GM19240 (cell line): ENCODE measurements around the gene PSMD1.
A peak's percentile ranks its signal among the peaks of the same experiment; 100 is the strongest.
"Not testable (repeated sequence)": the region's sequence is repeated elsewhere in the genome, so short reads cannot be mapped to it uniquely, and the experiment has no call there.

ENCODE experiments used
- DNase-seq: peaks from one replicate; pipeline ENCODE4 v3.0.0; 2011; ENCODE audit warnings: low spot score; ENCODE audit not compliant: insufficient read length

The PSMD1 gene

DNA sequence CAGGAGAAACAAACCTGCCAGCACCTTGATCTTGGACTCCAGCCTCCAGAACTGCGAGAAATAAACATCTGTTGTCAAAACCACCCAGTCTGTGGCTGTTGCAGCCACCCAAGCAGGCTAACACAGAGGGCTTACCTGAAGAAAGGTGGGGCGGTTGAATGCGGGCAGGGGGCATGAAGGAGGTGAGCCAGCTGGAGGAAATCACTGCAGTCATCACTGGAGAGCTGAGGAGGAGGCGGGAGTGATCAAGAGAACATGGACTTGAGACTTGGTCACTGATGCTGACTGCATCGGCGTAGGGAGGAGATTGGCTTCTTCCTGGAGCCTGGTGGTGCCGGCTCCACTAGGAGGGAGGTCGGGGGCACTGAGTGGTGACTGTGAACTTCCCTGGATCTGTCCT is 127.2 kb downstream of the PSMD1 start:
- no peak for DNase-seq

- DNase-seq, result no peak
These were observed 127.7 kb downstream of the PSMD1 start for GRCh38 chr2:231184319-231184718.

- DNase-seq, result no peak
These were observed 128.5 kb downstream of the PSMD1 start for GRCh38 chr2:231185050-231185725.

DNA sequence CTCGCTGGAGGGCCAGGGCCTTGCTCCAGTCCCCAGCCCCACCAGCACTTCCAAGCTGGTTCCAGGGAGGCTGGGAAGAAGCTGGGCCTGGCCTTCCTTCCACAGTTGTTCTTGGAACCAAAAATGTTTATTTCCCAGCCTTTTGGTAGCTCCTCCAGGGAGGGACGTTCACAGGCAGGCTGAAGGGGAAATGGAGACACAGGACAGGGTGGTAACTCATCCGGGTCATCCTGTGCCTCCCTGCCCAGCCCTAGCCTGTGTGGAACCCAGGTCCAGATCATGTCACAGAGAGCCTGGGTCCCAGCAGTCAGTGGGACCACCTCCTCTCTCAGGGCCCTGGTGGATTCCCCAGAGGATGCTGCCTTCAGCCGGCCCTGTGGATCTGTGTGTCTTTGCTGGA is 129.2 kb downstream of the PSMD1 start:
- no peak for DNase-seq

GRCh38 chr2:231186325-231186724 is 129.7 kb downstream of the PSMD1 start:
- DNase-seq, result no peak

DNA sequence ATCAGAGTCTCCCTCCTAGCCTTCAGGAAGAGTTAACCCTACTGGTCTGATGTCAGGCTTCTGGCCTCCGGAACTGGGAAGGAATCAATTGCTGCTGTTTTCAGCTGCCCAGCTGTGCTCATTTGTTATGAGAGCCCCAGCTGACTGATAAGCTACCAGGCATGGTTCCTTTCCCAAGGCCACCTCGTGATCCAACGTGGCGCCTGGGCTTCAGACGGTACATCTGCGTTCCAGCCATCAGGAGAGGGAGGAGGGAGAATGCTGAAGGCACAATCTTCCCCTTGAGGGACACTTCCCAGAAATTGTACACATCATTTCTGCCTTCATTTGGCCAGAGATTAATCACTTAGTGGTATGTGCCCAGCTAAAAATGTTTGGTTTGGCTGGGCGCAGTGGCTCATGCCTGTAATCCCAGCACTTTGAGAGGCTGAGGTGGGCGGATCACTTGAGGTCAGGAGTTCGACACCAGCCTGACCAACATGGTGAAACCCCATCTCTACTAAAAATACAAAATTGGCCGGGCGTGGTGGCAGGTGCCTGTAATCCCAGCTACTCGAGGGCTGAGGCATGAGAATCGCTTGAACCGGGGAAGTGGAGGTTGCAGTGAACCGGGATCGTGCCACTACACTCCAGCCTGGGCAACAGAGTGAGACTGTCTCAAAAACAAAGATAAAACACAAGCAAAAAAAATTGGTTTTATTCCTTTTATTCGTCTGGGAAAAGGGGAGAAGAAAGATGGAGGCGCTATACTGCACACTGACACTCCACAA is 131.3 kb downstream of the PSMD1 start:
- DNase-seq, result no peak

GRCh38 chr2:231188506-231189170 is 132.0 kb downstream of the PSMD1 start:
- no peak for DNase-seq

- DNase-seq, result no peak
These were observed 132.5 kb downstream of the PSMD1 start for GRCh38 chr2:231189171-231189530.

DNA sequence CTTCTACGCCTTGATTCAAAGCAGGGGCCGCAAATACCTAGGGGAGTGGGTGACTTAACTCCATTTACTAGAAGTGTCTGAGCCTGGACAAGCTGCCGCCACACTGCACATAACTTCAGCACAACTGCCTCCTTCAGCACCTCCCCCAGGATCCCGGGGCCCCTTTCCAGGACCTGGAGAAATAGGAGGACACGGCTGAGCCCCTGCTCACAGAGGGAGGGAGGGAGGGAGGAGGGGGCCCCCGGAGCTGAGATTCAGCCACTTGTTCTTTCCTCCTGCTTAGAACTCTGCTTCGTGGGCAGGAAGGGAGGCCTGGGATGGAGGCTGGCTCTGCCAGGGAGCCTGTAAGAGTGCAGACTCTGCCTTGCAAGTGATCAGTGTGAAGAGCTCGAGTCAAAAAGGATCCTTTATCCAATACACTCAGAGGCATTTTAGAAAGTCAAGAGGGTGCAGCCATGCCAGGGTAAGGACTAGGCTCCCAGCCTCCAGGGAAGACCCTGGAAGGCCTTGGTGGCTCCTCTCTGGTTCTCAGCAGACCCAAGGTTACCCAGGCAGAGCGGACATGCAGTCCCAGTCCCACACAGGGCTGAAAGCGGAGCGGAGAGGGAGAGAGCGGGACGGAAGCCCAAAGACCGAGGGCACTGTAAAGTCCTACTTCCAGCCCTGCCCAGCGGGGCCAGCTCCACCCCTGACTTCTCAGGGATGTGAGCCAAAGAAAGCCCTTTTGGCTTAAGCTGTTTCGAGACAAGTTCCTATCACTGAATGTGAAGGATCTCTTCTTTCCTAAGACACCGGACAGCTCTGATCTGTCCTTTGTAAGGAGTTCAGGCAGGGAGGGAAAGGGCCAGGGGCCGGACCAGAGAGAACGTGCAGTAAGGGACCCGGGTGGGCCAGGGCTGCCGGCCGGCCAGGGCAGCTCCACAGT is 133.2 kb downstream of the PSMD1 start:
- DNase-seq, result no peak

- DNase-seq, result no peak
These were observed 134.0 kb downstream of the PSMD1 start for GRCh38 chr2:231190531-231191197.

DNA sequence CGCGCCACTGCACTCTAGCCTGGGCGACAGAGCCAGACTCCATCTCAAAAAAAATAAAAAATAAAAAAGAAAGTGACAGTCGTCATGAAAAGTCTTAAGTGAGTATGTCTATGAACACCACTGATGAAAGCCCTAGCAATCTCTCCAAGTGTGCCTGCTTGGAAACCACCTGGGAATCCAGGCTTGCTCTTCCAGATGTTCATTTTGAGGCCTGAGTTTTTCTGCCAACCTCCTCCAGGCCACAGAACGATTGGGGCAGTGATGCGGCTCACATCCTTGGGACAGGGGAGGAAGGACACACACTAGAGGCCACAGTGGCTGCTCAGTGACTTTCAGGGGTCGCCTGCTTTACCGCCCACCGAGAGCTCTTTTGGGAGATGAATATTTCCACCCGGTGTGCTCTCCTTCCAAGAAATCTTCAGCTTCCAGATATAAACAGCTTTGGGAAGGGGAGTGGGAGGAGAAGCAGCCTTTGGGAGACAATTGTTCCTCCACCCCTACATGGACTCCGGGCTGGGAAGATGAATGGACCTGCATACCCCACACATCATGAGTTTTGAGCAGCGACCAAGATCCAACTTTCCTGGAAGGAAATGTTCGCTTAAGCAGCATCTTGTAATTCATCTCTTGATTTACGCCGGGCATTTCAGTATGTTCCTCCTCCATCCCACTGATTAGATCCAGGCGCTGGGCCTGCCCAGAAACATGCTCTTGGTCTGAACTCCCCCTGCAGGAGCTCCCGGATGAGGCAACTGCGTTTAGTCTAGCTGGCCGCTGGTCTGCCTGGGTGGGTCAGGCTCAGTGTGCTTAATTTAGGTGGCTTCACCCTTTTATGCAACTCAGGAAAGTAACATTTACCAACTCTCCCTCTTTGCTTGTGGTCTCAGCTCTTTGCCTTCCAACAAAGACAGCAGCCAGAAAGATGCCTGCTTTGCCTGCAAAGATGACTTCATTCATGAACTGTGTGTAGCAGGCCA is 135.5 kb downstream of the PSMD1 start:
- no peak for DNase-seq

DNA sequence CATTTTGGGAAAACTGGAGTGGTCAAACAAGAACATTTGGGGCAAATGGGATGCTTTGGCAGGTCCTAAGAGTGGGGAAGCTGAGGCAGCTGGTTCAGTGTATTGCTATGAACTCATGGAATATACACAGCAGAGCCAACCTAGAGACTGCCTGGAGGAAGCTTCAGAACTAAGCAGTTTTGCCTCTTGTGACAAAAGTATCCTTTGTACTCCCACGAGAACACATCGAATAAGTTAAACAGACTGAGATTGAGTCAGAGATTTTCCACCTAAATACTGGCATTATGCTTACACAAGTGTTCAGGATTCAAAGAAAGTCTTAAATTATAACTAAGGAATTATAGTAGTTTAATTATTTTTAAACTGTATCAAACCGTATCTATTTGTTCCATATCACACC is 136.5 kb downstream of the PSMD1 start:
- DNase-seq, result no peak

- no peak for DNase-seq
These were observed 139.9 kb downstream of the PSMD1 start for GRCh38 chr2:231196592-231196991.

GRCh38 chr2:231197196-231197595 is 140.5 kb downstream of the PSMD1 start:
- not testable (repeated sequence) for DNase-seq

DNA sequence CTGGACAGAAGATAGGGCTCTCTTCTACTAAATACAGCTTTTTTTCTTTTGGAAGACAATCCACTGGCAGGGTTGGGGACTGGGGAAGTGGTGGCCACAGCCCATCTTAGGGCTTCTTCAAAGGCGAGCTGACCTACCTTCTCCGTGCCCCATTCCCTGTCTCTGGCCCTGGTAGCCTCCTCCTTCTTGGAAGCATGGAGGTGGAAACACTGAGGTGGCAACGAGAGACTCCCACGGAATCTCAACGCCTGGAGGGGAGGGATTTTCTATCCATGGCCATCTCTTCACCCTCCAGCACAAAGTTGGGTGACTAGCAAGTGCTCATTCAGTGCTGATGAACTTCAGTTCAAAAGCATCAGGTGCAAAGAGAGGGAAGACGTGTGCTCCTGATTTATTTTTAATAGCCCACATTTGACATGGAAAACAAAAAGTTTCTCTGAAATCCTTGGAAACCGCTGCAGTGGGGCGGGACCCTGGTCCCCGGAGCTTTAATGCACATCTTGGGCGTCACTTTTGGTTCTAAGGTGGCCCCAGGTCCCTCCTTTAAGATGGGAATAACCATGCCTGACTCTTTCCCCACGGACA is 141.1 kb downstream of the PSMD1 start:
- no peak for DNase-seq

DNA sequence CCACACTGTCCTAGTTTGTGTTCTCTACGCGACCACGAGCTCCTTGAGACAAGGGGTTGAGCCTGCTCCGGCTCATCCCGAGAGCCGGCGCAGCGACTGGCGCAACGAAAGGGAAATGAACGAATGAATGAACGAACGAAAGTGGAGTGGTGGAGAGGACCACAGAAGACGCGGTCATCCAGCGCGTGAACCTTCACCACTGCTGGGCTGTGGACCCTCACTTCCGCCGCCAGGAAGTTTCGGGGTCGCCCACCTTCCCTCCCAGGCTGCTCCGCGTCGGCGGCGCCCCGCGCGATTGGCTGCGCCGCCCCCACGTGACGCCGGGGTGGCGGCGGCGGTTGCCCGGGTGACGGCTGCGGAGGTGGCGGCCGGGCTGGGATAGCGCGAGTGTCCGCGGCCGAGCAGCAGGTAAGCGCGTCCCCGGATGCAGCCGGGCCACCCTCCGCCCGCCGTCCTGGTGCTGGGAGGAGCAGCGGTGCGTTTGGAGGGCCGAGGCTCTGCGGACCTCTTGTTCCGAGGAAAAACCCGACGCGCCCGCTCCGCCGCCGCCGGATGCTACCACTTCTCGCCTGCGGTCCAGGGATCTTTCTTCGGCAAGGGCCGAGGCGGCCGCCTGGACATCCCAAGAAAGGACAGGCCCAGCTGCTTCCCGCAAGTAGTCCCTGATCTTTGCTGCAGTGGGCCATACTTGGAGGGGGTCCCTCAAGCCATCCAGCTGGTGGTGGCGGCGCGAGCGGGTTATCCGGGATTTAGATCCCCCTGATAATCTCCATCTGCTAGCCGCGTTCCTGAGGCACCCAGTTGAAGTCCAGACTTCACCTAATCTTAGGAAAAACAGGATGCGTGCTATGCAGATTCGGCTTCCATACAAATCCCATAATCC is 141.9 kb downstream of the PSMD1 start, which contains the start of gene ARMC9:
ARMC9 (plus strand) TSS at position 341 of the 883 bp plus-strand sequence. CDS start 7,608 bp downstream, outside the sequence.
- DNase-seq, result peak; percentile 83

DNA sequence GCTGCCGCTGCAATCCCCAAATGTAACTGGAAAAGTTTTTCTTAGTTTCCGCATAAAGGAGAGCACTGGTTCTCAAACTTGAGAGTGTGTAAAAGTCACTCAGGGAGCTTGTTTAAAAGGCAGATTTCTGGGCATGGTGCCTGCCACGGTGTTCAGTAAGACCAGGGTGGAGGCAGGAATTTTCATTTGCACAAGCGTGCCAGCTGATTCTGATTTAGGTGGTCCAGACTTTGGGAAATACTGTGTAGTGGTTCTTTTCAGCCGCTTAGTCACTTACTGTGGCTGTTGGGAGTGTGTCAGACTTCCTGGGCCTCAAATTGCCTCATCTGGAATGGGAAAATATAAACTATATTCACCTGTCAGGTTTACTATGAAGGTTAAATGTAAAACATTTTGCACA is 142.6 kb downstream of the PSMD1 start:
- DNase-seq, result no peak

DNA sequence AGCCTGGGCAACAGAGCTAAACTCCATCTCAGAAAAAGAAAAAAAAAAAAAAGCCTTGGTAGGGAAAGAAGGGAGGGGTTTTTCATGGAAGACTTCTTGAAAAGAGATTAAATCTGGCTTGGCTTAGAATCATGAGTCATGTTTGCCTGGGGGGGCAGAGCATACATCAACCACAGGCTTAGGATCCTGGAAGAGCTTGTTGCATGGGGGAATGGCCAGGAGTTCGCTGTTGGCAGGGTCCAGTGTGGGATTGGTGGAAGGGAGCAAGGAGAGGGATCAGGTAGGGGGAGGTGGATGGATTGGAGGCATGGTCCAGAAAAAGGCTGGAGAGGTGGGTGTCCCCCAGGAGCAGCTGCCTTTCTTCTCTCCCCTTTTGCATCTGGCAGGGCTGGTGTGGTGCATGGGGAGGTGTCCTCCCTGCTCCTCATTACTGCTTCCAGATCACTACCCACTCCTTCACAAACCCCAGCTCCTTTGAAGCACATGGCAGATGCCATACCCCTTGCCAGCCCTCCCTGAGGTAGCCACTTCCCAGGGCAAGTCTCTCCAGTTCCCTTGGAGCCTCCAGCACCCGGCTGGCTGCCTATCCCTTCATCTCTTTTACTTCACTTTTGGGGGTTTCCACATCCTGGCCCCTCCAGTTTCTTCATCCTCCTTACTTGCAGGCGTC is 144.3 kb downstream of the PSMD1 start:
- DNase-seq, result no peak
